ENCODE data around the gene RMDN3. TPM values are rescaled to one million over a fixed set of nuclear protein-coding genes. Genes with fewer than 3 reads are reported as not detected.
A peak's percentile ranks its signal among the peaks of the same experiment; 100 is the strongest.

Gene RMDN3
- total RNA-seq, 1 experiment from 2014 or later: 19.2 TPM

- DNase-seq (ENCODE audit: low read depth): peak; percentile 93
These were observed 60.2 kb downstream of the RMDN3 start, which contains the start of gene RAD51 for GRCh38 chr15:40694688-40695468. RAD51 (plus strand) TSS chr15:40695174; CDS start chr15:40698759, 3,585 bp downstream.

DNA sequence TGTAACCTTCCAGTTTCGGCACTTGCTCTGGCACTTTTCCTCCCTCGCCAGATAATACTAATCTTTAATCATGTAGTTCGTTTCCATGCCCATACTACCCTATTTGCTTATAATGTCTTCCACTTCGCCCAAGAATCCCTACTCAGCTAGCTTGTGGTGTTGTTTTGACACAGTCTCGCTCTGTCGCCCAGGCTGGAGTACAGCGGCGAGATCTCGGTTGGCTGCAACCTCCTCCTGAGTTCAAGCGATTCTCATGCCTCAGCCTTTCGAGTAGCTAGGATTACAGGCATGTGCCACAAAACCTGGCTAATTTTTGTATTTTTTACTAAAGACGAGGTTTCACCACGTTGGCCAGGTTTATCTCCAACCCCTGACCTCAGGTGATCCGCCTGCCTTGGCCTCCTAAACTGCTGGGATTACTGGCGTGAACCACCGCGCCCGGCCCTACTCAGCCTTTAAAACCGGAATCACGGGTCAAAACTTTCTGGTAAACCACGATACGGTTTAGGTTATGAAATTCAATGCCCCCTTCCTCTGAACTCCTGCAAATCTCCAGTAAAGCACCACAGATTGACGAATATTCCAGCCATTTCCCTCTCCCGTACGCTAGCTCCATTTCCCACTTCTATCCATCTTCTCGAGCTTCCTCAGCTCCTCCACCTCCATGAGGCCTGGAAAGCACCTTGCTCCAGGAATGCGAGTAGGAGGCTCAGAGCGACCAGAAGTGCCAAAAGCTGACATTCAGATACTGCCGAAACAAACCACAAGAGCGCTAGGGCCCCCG lies 61.0 kb downstream of the RMDN3 start:
- DNase-seq (ENCODE audit: low read depth): no peak

DNA sequence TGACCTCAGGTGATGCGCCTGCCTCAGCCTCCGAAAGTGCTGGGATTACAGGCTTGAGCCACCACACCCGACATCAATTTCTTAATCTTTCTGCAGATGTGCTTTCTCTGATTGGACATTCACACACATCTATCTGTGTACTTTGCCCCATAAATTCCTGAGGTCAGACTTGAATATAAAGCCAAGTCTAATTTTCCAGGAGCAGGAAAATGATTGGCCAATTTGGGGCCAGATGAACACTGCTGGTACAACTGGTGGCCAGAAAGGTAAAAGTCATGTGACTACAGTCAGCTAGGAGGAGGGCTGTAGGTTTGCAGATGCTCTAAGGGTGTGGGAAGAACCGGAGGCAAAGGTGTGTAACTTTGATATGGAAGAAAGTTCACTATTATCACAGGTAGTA lies 63.3 kb downstream of the RMDN3 start:
- peak; percentile 30 for DNase-seq (ENCODE audit: low read depth)

DNA sequence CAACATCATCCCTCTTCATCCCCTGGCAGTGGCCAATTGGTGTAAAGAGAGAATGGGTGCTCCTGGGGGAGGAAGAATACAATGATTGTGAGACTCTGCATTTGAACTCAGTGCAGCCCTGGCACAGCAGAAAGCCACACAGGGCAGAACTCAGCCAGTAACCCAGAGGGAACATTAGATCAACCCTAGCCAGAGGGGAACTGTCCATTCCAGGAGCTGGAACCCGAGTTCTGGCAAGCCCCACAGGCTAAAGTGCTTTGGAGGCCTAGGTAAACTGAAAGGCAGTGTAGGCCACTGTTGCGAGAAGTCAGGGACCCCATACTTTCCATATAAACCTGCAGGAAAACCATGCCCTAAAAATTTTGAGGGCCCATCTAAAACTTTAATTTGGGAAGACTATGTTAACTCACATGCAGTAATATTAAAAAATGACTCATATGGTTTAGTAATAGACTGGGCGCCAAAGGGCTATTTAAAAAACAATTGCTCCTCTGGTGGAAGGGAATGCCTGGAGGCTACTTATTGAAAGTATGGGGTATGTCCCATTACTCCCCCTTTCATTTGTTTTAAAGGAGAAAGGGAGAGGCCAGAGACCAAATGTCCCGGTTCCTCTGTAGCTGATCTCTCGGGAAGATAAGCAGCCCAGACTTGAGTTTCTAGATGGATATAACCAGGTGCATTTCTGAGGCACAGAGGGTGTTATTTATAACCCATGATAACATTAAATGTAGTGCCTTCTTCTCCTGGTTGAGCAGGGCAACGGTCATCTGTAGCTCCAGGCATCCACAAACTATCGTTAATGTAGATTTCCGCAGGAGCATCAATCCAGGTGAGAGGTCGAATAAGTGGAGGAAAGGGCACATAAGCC lies 65.9 kb downstream of the RMDN3 start:
- peak; percentile 37 for DNase-seq (ENCODE audit: low read depth)

Other genes with a start within 250 kb of the RMDN3 start
- gene CCDC32, start 190.2 kb downstream of the RMDN3 start, total RNA-seq (2014; rRNA removed; shearing (Covaris generic)): 13.3 and 24.9 TPM in 2 replicates
- 9.4 and 11.0 TPM in 2 replicates for gene RPUSD2, start 186.0 kb downstream of the RMDN3 start, total RNA-seq (2014; rRNA removed; shearing (Covaris generic))
- gene KNL1, start 161.0 kb downstream of the RMDN3 start, total RNA-seq (2014; rRNA removed; shearing (Covaris generic)): 32.1 and 33.9 TPM in 2 replicates
- 7.7 and 10.5 TPM in 2 replicates for gene RAD51, start 60.1 kb downstream of the RMDN3 start, total RNA-seq (2014; rRNA removed; shearing (Covaris generic))
- 42.0 and 45.9 TPM in 2 replicates for gene GCHFR, start 8.8 kb upstream of the RMDN3 start, total RNA-seq (2014; rRNA removed; shearing (Covaris generic))
- 0.05 and 0.49 TPM in 2 replicates for gene C15orf62, start 14.7 kb upstream of the RMDN3 start, total RNA-seq (2014; rRNA removed; shearing (Covaris generic))
- 45.9 and 60.7 TPM in 2 replicates for gene ZFYVE19, start 51.8 kb upstream of the RMDN3 start, total RNA-seq (2014; rRNA removed; shearing (Covaris generic))
- 26.1 and 31.5 TPM in 2 replicates for gene DNAJC17, start 52.2 kb upstream of the RMDN3 start, total RNA-seq (2014; rRNA removed; shearing (Covaris generic))
- gene PPP1R14D, start 73.5 kb upstream of the RMDN3 start, total RNA-seq (2014; rRNA removed; shearing (Covaris generic)): not detected in 2 replicates
- 8.3 and 15.5 TPM in 2 replicates for gene SPINT1, start 88.8 kb upstream of the RMDN3 start, total RNA-seq (2014; rRNA removed; shearing (Covaris generic))
- 0.12 TPM in 1 of 2 replicates, not detected in the other for gene RHOV, start 119.0 kb upstream of the RMDN3 start, total RNA-seq (2014; rRNA removed; shearing (Covaris generic))
- 17.6 and 29.9 TPM in 2 replicates for gene VPS18, start 139.2 kb upstream of the RMDN3 start, total RNA-seq (2014; rRNA removed; shearing (Covaris generic))
- 0.10 TPM in 1 of 2 replicates, not detected in the other for gene DLL4, start 174.1 kb upstream of the RMDN3 start, total RNA-seq (2014; rRNA removed; shearing (Covaris generic))
- gene CHAC1, start 198.2 kb upstream of the RMDN3 start, total RNA-seq (2014; rRNA removed; shearing (Covaris generic)): 2.6 and 7.4 TPM in 2 replicates

Measured in M059J (cell line).